ENCODE data around the gene CAPZA1. TPM values are rescaled to one million over a fixed set of nuclear protein-coding genes. Genes with fewer than 3 reads are reported as not detected.

CAPZA1 gene
- total and polyA plus RNA-seq, 2 of the 8 experiments (the other 6 are each of a cell fraction or from before 2014, with no cell fraction given), result 48.9 to 107 TPM

DNA sequence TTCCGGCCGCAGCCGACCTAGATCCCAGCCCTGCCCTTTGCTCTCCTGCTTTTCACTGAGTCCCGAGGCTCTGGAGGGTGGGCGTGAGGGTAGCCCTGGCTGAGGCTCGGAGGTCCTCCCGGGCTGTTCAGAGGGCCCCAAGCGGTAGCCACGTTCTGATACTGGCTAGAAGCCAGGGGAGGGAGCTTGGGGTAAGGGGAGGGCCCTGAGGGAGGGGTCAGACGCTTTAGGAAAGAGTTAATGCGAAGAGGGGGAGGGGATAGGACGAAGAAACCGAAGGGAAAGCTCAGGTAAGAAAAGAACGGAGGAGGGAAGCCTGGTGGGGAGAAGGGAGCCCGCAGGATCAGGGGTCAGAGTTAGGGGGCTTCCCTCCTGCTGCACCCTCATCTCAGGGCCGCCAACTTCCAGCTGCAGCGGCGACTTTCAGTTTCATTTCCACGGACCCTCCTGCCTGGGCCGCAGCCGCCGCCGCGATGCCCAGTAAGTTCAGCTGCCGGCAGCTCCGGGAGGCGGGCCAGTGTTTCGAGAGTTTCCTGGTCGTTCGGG is 54.9 kb downstream of the CAPZA1 start, which contains the start of gene MOV10 (continued):
- TF ChIP-seq CBX8 (IDR thresholded peaks at IDR 0.05; ENCODE audit: borderline replicate concordance, low read depth, low read length), result no peak
- peak; percentile 88 for TF ChIP-seq RBBP5 (IDR thresholded peaks at IDR 0.05; ENCODE audit: borderline replicate concordance, low read depth, low read length)
- TF ChIP-seq ATF3 (IDR thresholded peaks at IDR 0.05; ENCODE audit: insufficient read depth, low read depth, low read length), result no peak
- TF ChIP-seq HDAC6 (IDR thresholded peaks at IDR 0.05; ENCODE audit: low read depth, low read length), result no peak
- no peak for TF ChIP-seq RXRA (IDR thresholded peaks at IDR 0.05; ENCODE audit: insufficient read depth, low read depth, low read length)
- TF ChIP-seq ATF2 (IDR thresholded peaks at IDR 0.05; ENCODE audit: low read length), result no peak
- TF ChIP-seq MAFK (IDR thresholded peaks at IDR 0.05; ENCODE audit: low read depth, low read length), result no peak
- TF ChIP-seq, protein P1, sequence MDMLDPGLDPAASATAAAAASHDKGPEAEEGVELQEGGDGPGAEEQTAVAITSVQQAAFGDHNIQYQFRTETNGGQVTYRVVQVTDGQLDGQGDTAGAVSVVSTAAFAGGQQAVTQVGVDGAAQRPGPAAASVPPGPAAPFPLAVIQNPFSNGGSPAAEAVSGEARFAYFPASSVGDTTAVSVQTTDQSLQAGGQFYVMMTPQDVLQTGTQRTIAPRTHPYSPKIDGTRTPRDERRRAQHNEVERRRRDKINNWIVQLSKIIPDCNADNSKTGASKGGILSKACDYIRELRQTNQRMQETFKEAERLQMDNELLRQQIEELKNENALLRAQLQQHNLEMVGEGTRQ (IDR thresholded peaks at IDR 0.05; ENCODE audit: low read length), result no peak
- TF ChIP-seq, protein P2, sequence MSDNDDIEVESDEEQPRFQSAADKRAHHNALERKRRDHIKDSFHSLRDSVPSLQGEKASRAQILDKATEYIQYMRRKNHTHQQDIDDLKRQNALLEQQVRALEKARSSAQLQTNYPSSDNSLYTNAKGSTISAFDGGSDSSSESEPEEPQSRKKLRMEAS (IDR thresholded peaks at IDR 0.05), result 0 out of 2 replicates have a peak, but pooled peaks have one; percentile 29
